Sigmoid colon (tissue), 4 donors: ENCODE data around the gene CCDC200.
"Not testable (repeated sequence)": the region's sequence is repeated elsewhere in the genome, so short reads cannot be mapped to it uniquely, and the experiment has no call there.

ENCODE experiments used
- CTCF ChIP-seq, 4 experiments: fragments of 450-650 bp in 3 of 4; fragments of 200-600 bp in 1 of 4; IDR thresholded peaks; one replicate each; pipeline ENCODE4 v1.5.1; 2016 to 2019; ENCODE audit warnings: antibody characterized with exemption in 4 of 4, mild to moderate bottlenecking in 3 of 4, moderate library complexity in 2 of 4
- EP300 ChIP-seq, 4 donors: sonication (generic); formaldehyde crosslinking; IDR thresholded peaks; one replicate each; pipeline ENCODE4 v1.6.1; 2017; ENCODE audit warnings: antibody characterized with exemption in 4 of 4
- POLR2A ChIP-seq, 2 donors: fragments of 450-650 bp; IDR thresholded peaks; one replicate each; pipeline ENCODE4 v1.6.1; 2016; ENCODE audit warnings: antibody characterized with exemption in 2 of 2, mild to moderate bottlenecking in 2 of 2, moderate library complexity in 2 of 2
- POLR2AphosphoS5 ChIP-seq, 4 donors: sonication (generic); formaldehyde crosslinking; IDR thresholded peaks; one replicate each; pipeline ENCODE4 v1.6.1; 2017; ENCODE audit warnings: antibody characterized with exemption in 4 of 4

- TF ChIP-seq POLR2A, CTCF, EP300, POLR2AphosphoS5 (IDR thresholded peaks at IDR 0.05): not testable (repeated sequence)
Observed at GRCh38 chr17:43233877-43234276, 5.5 kb upstream of the CCDC200 start, which contains the start of gene RNU2-1.
